HepG2 (cell line): ENCODE data around the gene LIN7A. TPM values are rescaled to one million over a fixed set of nuclear protein-coding genes. Genes with fewer than 3 reads are reported as not detected.
A peak's percentile ranks its signal among the peaks of the same experiment; 100 is the strongest.

ENCODE experiments used
- ATAC-seq: fragments of 200-7000 bp; cut with Tn5 transposase; 3 replicates; pipeline ENCODE4 v1.9.1; 2020; ENCODE audit warnings: mild to moderate bottlenecking, moderate library complexity
- BruUV-seq: library from RNA; stranded (reverse); fragments of 400-500 nt; replicated peaks from 2 replicates; lab custom pipeline; 2021; lab: Mats Ljungman, UMichigan
- CTCF ChIA-PET: fragments of 300-600 bp; formaldehyde crosslinking; extraction: SDS; loops from one replicate; lab custom pipeline; 2021; ENCODE audit warnings: low total read pairs, inconsistent platforms, low intra/inter-chr PET ratio; lab: Yijun Ruan, JAX
- POLR2A ChIA-PET: fragments of 350-600 bp; sonication (Branson Sonifier 250); formaldehyde crosslinking; loops from one replicate; lab custom pipeline; 2020; ENCODE audit warnings: antibody characterized with exemption, inconsistent platforms; lab: Yijun Ruan, JAX
- DNase-seq: peaks from one replicate; pipeline ENCODE4 v3.0.0-alpha.2; 2015; ENCODE audit warnings: low spot score
- FAIRE-seq: peaks from 3 replicates; lab custom pipeline; 2011; peaks lifted over from hg19 to GRCh38; lab: Jason Lieb, UNC
- H2AFZ ChIP-seq: one replicate; pipeline ENCODE4 v1.6.1; 2011; ENCODE audit warnings: low read length, inconsistent platforms
- H3K27ac ChIP-seq: fragments of 300-600 bp; 3 replicates; pipeline ENCODE4 v1.8.0; 2011; ENCODE audit warnings: mixed run types, mild to moderate bottlenecking, mixed read lengths, low read length, inconsistent platforms; ENCODE audit not compliant: insufficient read depth; ENCODE audit errors: extremely low read length
- H3K27me3 ChIP-seq, 2 experiments: fragments of 200-600 bp in 1 of 2; 2 replicates in 1 of 2; 3 replicates in 1 of 2; pipeline versions ENCODE4 v1.6.0 to v1.8.0; 2011; ENCODE audit warnings: low read length in 2 of 2, mild to moderate bottlenecking in 2 of 2, moderate library complexity in 2 of 2, inconsistent platforms in 1 of 2; ENCODE audit not compliant: insufficient read depth in 2 of 2, control insufficient read depth in 1 of 2
- H3K36me3 ChIP-seq, 2 experiments: fragments of 200-600 bp in 1 of 2; replicated peaks in 1 of 2; 2 replicates in 1 of 2; 3 replicates in 1 of 2; pipeline versions ENCODE4 v1.5.1 to v1.8.0; 2011; ENCODE audit warnings: low read length in 2 of 2, inconsistent platforms in 1 of 2; ENCODE audit not compliant: insufficient read depth in 2 of 2, control insufficient read depth in 1 of 2
- H3K4me1 ChIP-seq: 2 replicates; pipeline ENCODE4 v1.5.1; 2012; ENCODE audit warnings: low read length, inconsistent platforms; ENCODE audit not compliant: insufficient read depth
- H3K4me2 ChIP-seq: 2 replicates; pipeline ENCODE4 v1.6.0; 2011; ENCODE audit warnings: low read depth, low read length, inconsistent platforms
- H3K4me3 ChIP-seq, 3 experiments: fragments of 200-600 bp in 1 of 3; sonication (generic), shearing (Covaris generic) in 1 of 3; replicated peaks in 1 of 3; 2 replicates each; pipeline ENCODE4 v1.5.1; 2011 to 2016; ENCODE audit warnings: low read length in 3 of 3, inconsistent platforms in 2 of 3, low read depth in 2 of 3, mild to moderate bottlenecking in 2 of 3, control low read depth in 1 of 3, mixed read lengths in 1 of 3; ENCODE audit not compliant: insufficient read depth in 1 of 3
- H3K79me2 ChIP-seq: one replicate; pipeline ENCODE4 v1.6.1; 2011; ENCODE audit warnings: low read length, inconsistent platforms; ENCODE audit not compliant: insufficient read depth
- H3K9ac ChIP-seq: 2 replicates; pipeline ENCODE4 v1.6.0; 2011; ENCODE audit warnings: mild to moderate bottlenecking, low read depth, low read length, inconsistent platforms; ENCODE audit not compliant: insufficient read depth
- H3K9me3 ChIP-seq: 2 replicates; pipeline ENCODE4 v1.5.1; 2012; ENCODE audit warnings: mild to moderate bottlenecking, low read length
- H4K20me1 ChIP-seq: 2 replicates; pipeline ENCODE4 v1.6.0; 2011; ENCODE audit warnings: inconsistent platforms, mild to moderate bottlenecking, low read length, moderate library complexity; ENCODE audit not compliant: insufficient read depth
- CENPBD1 ChIP-seq: sonication (generic); formaldehyde crosslinking; IDR thresholded peaks from 2 replicates; pipeline ENCODE4 v1.8.0; 2022; ENCODE audit warnings: missing genetic modification reagents, low read depth, mild to moderate bottlenecking, borderline replicate concordance
- CERS6 ChIP-seq: sonication (generic); formaldehyde crosslinking; IDR thresholded peaks from 2 replicates; pipeline ENCODE4 v1.5.0; 2020; ENCODE audit warnings: missing genetic modification reagents
- GABPB1 ChIP-seq: IDR thresholded peaks from 2 replicates; pipeline ENCODE4 v1.6.1; 2016; ENCODE audit warnings: mild to moderate bottlenecking, missing genetic modification reagents, moderate library complexity, missing compliant biosample characterization
- GATA4 ChIP-seq: sonication (generic); IDR thresholded peaks from 2 replicates; pipeline ENCODE4 v1.6.1; 2016; ENCODE audit warnings: antibody characterized with exemption, low read depth, borderline replicate concordance
- NR2F6 ChIP-seq, 2 experiments: IDR thresholded peaks; 2 replicates each; pipeline ENCODE4 v1.6.1; 2016; ENCODE audit warnings: antibody characterized with exemption in 1 of 2, mild to moderate bottlenecking in 1 of 2
- PRPF4 ChIP-seq: fragments of 200-400 bp; formaldehyde crosslinking; IDR thresholded peaks from 2 replicates; pipeline ENCODE4 v1.6.1; 2016; ENCODE audit warnings: low read length, low read depth; ENCODE audit not compliant: poor library complexity, severe bottlenecking
- RARA ChIP-seq: IDR thresholded peaks from 2 replicates; pipeline ENCODE4 v1.6.1; 2016; ENCODE audit warnings: missing genetic modification reagents, missing compliant biosample characterization
- RNF219 ChIP-seq: sonication (generic); formaldehyde crosslinking; IDR thresholded peaks from 2 replicates; pipeline ENCODE4 v1.5.0; 2020; ENCODE audit warnings: mild to moderate bottlenecking, missing genetic modification reagents
- TBP ChIP-seq: sonication (generic); formaldehyde crosslinking; IDR thresholded peaks from 2 replicates; pipeline ENCODE4 v1.5.0; 2020; ENCODE audit warnings: missing genetic modification reagents
- XRCC5 ChIP-seq: fragments of 200-400 bp; formaldehyde crosslinking; optimal IDR thresholded peaks from 2 replicates; pipeline ENCODE3; 2017; ENCODE audit warnings: mild to moderate bottlenecking, low read length
- ZFP91 ChIP-seq: sonication (generic); formaldehyde crosslinking; IDR thresholded peaks from 2 replicates; pipeline ENCODE4 v1.9.0; 2022; ENCODE audit warnings: missing genetic modification reagents, mild to moderate bottlenecking, borderline replicate concordance
- ZNF317 ChIP-seq: sonication (generic); formaldehyde crosslinking; IDR thresholded peaks from 2 replicates; pipeline ENCODE4 v1.5.0; 2020; ENCODE audit warnings: mild to moderate bottlenecking, missing genetic modification reagents
- ZNF33B ChIP-seq: sonication (generic); formaldehyde crosslinking; IDR thresholded peaks from 2 replicates; pipeline ENCODE4 v1.5.1; 2020; ENCODE audit warnings: mild to moderate bottlenecking, missing genetic modification reagents
- ZNF687 ChIP-seq: sonication (generic); formaldehyde crosslinking; IDR thresholded peaks from 2 replicates; pipeline ENCODE4 v1.5.1; 2020; ENCODE audit warnings: mild to moderate bottlenecking, missing genetic modification reagents, moderate library complexity
- WGBS: methylation state at CpG from one replicate; pipeline ENCODE4 v1.1.6; 2017; ENCODE audit warnings: low lambda C conversion rate; 5-methylcytosine and 5-hydroxymethylcytosine counted together
- in situ Hi-C: cut with HindIII; loops from 2 replicates; pipeline ENCODE4 v1.10.0; 2017; ENCODE audit warnings: low pct_unique_long_range_greater_than_20kb; ENCODE audit not compliant: extremely low pct_ligation_motif_present
- intact Hi-C: fragments of 100-400 bp; cut with micrococcal nuclease; formaldehyde crosslinking; loops from one replicate; pipeline ENCODE4 v1.10.0; 2022; ENCODE audit not compliant: unreplicated experiment
- polyA plus RNA-seq, 8 experiments: library from polyadenylated mRNA; depleted of rRNA in 3 of 8; stranded (reverse) in 7 of 8; unstranded in 1 of 8; fragments of >200 nt; fragmentation: Illumina TruSeq in 4 of 8; extraction: Trizol in 4 of 8; gene quantifications; 2 replicates each; pipeline versions ENCODE4 v1.2.1 to v1.2.3, GENCODE V29; 2011 to 2016; ENCODE audit warnings: low read depth in 4 of 8, missing spikeins in 1 of 8, mixed read lengths in 1 of 8; ENCODE audit not compliant: insufficient read depth in 1 of 8
- total RNA-seq, 5 experiments: library from RNA; depleted of rRNA; stranded (reverse); fragments of >200 nt; fragmentation: Illumina TruSeq; extraction: Trizol; gene quantifications; 2 replicates each; pipeline ENCODE4 v1.2.3, GENCODE V29; 2016; ENCODE audit warnings: low read depth in 1 of 5

Gene LIN7A
- total and polyA plus RNA-seq, 2 of the 13 experiments (the other 11 are each of a cell fraction or from before 2014, with no cell fraction given): 18.5 to 19.2 TPM

- intact Hi-C loops (loop anchor here (2.0 kb wide), 1 partner anchor 14 kb away; no protein-coding TSS in a partner anchor), in situ Hi-C loops (no loop called here)
- Histone ChIP-seq H4K20me1 (no peaks in the 10 kb centered on the region), H3K9me3 (no peaks in the 10 kb centered on the region), H3K36me3 (no peaks in the 10 kb centered on the region), H3K4me1 (peaks cover 48% of the 10 kb centered on the region), H2AFZ (no peak overlapping the region), H3K79me2 (peaks cover 36% of the 10 kb centered on the region), H3K27ac (peak overlapping the region; percentile 83), H3K9ac (no peak overlapping the region), H3K27me3 (no peaks in the 10 kb centered on the region), H3K4me3 (no peak overlapping the region; a peak in 1 of 6 replicates), H3K4me2 (peak overlapping the region; percentile 88; the same call in 1 of the 2 replicates)
- FAIRE-seq (no peak), ATAC-seq (peak; percentile 73), DNase-seq (peak; percentile 31)
- no TSS peak for BruUV-seq
- ChIA-PET POLR2A (interaction anchor here (5.2 kb wide), 1 partner anchor 12 kb away, joined by 58 read pairs; the partner anchor contains the start of gene LIN7A), CTCF (no interaction called here)
- WGBS: 36% methylated on average over 2 of the region's 2 CpGs
- TF ChIP-seq PRPF4: no peak
- no peak for TF ChIP-seq XRCC5
- peak; percentile 79 for TF ChIP-seq RARA (CRISPR knock-in tag)
- TF ChIP-seq ZFP91 (CRISPR knock-in tag): no peak
- TF ChIP-seq TBP (CRISPR knock-in tag): no peak
- no peak for TF ChIP-seq RNF219 (CRISPR knock-in tag)
- TF ChIP-seq ZNF33B (CRISPR knock-in tag): no peak
- TF ChIP-seq ZNF687: no peak
- TF ChIP-seq NR2F6 (IDR thresholded peaks at IDR 0.05): peak; percentile 44; the same call in 1 of the 2 replicates
- peak; percentile 42; the same call in 1 of the 2 replicates for TF ChIP-seq NR2F6 (CRISPR knock-in tag; IDR thresholded peaks at IDR 0.05)
- no peak for TF ChIP-seq ZNF317 (CRISPR knock-in tag)
- no peak for TF ChIP-seq CENPBD1 (CRISPR knock-in tag)
- TF ChIP-seq GATA4: no peak
- TF ChIP-seq CERS6 (CRISPR knock-in tag): no peak
- TF ChIP-seq GABPB1: no peak
These were observed 13.3 kb downstream of the LIN7A start for GRCh38 chr12:80924437-80924836.
